Adrenal gland (tissue), 5 donors: ENCODE results near the gene RABL3.

Source experiments
- CTCF ChIP-seq, 6 experiments: fragments of 450-650 bp in 4 of 6; fragments of 200-600 bp in 2 of 6; sonication (generic) in 1 of 6; IDR thresholded peaks; 1 replicate in 5 of 6; 2 replicates in 1 of 6; pipeline versions ENCODE4 v1.5.1 to v1.8.0; 2016 to 2021; ENCODE audit warnings: antibody characterized with exemption in 6 of 6, mild to moderate bottlenecking in 2 of 6, moderate library complexity in 1 of 6
- POLR2A ChIP-seq, 2 donors: fragments of 450-650 bp; IDR thresholded peaks; one replicate each; pipeline ENCODE4 v1.6.1; 2017; ENCODE audit warnings: antibody characterized with exemption in 2 of 2, mild to moderate bottlenecking in 2 of 2, moderate library complexity in 1 of 2
- donor health status: DM: no; HTN: no; CAD: no.

GRCh38 chr3:120680193-120680894 lies 62.0 kb downstream of the RABL3 start:
- no peak for TF ChIP-seq POLR2A (IDR thresholded peaks at IDR 0.05)
- TF ChIP-seq CTCF (IDR thresholded peaks at IDR 0.05), result no peak
